Measurements from ENCODE around the gene RUNX2.
"Not testable (repeated sequence)": the region's sequence is repeated elsewhere in the genome, so short reads cannot be mapped to it uniquely, and the experiment has no call there.

Gene RUNX2

DNA sequence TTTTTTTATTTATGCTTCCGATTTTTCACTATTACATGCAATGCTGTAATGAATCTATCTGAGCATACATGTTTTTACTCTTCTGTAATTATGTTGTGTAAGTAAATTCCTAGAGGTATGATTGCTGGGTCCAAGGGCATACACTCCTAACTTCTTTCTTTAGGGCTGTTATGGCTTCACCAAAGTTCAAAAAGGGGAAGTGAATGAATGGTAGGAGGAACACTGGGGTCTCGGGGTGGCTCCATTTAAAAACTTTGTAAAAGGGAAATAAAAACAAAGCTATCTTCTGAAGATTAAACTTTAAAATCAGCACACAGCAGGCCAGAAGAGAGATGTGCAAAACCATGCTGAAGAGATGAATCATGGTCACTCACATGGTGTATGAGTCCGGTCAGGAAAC lies 338.7 kb downstream of the RUNX2 start:
- no peak for DNase-seq (ENCODE audit: low read depth in 2 of 2, low spot score in 1 of 2)

DNA sequence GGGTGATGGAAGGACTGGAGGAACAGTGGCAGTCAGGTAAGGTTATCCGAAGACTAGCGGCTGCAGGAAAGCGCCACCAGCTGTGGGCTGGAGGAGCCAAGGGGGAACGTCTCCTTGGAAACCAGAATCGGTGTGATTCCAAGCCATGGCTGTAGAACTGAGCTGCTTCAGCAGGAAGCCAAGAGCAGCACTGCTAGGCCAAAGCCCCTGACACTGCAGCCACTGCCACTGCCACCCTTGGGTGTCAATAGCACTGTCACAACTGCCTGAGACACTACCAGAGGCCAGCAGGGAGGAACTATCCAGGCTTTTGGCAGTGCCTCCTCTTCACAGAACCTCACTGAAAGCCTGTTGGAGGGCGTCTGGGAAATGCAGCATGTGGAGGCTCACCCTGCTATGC lies 339.2 kb downstream of the RUNX2 start:
- no peak for DNase-seq (ENCODE audit: low read depth in 2 of 2, low spot score in 1 of 2)

DNA sequence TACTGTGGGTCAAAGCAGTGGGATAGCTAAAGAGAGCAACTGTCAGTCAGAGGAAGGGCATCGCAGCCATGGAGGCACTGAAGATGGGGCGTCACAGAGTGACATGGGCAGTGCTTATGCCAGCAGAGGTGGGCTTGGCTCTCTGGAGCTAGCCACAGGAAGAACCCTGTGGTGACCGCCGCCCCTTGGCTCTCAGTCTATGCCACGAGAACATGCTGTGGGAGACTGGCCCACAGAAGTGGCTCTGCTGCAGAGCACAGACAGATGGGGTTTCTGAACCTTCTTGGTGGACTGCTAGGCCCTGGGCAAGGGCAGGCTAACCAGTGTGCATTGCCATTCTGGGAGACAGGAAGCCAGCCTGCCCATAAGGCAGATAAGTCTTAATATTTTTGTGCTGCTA lies 339.6 kb downstream of the RUNX2 start:
- DNase-seq (ENCODE audit: low read depth in 2 of 2, low spot score in 1 of 2), result no peak

DNA sequence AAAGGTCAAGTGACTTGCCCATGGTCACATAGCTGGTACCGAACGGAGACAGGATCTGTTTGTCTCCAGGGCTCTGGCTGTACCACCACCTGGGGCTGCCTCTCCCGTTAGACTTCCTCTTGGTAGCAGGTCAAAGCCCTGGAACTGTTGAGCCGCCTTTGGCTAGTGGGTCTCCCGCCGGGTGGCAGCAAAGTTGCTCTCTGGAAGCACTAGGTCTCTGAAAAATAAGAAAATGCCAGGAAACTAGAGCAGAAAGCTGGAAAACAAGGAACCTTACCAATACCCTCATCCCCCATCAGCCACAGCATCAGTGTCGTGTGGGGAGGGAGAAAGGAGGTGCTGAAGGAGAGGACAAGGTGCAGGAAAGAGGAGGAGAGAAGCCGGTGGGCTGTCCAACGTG lies 340.6 kb downstream of the RUNX2 start:
- DNase-seq (ENCODE audit: low read depth in 2 of 2, low spot score in 1 of 2), result no peak

DNA sequence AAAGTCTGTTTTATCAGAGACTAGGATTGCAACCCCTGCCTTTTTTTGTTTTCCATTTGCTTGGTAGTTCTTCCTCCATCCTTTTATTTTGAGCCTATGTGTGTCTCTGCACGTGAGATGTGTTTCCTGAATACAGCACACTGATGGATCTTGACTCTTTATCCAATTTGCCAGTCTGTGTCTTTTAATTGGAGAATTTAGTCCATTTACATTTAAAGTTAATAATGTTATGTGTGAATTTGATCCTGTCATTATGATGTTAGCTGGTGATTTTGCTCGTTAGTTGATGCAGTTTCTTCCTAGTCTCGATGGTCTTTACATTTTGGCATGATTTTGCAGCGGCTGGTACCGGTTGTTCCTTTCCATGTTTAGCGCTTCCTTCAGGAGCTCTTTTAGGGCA lies 345.0 kb downstream of the RUNX2 start:
- DNase-seq (ENCODE audit: low read depth in 2 of 2, low spot score in 1 of 2), result not testable (repeated sequence)

DNA sequence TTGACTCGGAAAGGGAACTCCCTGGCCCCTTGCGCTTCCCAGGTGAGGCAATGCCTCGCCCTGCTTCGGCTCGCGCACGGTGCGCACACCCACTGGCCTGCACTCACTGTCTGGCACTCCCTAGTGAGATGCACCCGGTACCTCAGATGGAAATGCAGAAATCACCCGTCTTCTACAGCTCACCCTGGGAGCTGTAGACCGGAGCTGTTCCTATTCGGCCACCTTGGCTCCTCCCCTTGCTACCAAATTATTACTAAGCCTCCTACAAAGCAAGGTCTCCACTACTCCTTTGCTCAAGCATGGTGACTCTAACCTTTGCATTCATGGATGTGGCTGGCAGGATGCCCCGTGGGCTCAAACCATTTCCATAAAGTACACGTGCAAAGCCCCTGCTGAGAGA lies 347.0 kb downstream of the RUNX2 start:
- not testable (repeated sequence) for DNase-seq (ENCODE audit: low read depth in 2 of 2, low spot score in 1 of 2)

DNA sequence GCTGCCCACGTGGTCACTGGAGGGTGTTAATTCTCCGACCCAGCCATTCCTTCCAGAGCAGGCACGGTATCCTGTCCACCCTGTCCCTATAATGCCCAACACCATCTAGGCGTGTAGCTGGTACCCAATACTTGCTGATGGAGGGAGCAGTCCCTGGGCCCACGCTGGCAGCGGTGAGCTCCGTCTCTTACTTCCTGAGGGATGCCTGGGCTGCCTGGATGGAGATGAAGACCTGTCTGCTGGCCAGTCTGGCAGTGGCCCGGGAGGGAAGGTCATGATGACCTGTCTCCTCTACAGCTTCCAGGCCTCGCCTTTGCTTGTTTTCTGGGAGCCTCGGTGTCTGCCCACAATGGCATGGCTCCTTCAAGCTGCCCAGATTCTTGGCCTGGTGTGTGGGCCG lies 347.5 kb downstream of the RUNX2 start:
- DNase-seq (ENCODE audit: low read depth in 2 of 2, low spot score in 1 of 2), result no peak

DNA sequence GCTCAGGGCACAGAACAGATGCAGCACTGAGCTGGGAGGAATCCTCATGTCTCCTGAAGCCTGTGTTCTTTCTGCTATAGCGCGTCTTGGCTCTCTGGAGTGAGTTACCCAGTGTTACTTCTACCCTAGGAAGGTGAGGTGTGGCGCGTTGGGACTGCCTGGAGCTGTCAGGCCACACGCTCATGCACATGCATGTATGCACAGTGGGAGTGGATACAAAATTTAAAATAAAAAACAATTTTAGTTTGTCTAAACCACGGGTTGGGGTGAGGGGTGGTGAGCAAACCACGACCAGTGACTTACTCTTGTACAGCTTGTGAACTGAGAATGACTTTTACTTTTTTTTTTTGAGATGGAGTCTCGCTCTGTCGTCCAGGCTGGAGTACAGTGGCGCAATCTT lies 348.2 kb downstream of the RUNX2 start:
- no peak for DNase-seq (ENCODE audit: low read depth in 2 of 2, low spot score in 1 of 2)

DNA sequence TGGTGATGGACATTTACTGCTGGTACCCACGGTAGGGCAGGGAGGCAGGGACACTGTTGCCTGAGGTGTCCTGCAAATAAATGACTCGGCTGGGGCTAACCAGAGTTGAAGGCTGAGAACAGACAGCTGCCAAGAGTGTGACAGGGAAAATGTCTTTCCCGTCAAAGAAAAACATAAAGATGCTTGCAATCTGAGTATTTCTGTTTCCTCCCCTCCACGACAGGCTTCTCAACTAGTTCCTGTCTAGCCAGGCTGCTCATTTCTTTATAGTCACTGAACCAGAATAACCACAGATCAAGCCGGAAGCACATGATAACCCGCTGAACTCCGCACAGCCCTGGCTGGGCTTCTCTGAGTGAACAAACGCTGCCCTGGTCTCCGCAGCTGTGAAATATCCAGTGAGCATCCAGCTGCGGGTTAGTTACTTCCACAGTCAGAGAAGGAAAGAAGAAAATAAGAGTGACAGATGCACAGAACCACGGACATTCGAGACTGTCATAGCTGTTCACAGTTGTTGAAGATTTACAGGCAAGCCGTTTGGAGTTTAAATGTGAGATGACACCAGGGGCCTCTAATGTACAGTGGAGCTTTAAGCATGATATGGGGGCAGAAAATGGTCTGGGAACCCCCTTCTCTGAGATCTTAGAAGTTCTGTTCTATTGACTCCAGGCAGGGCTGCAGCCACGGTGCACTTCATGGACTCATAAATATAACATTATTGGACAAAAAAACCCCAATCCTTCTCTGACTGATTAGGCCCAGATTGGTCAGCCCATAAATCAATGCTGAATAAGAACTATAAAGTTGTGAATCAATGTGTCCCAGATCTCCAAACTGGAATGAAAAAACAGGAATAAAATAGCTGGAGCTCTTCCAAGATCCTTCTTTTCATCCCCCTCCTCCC lies 349.5 kb downstream of the RUNX2 start:
- peak; percentile 6 for DNase-seq (ENCODE audit: low read depth in 2 of 2, low spot score in 1 of 2)

DNA sequence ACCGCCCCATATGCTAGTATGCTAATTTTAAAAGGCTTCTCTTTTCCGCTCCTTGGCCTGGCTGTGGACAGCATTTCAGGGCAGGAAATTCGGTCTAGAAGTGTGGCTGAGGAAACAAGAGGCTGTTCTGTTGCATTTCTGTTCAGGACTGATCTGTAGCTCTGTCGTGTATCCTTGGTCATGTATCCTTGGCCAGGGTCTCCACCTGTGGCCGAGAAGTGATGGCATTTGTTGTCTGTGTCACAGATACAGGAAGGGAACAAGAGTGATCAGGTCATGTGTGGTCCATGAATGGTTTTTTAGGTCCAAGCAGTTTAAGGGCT lies 350.1 kb downstream of the RUNX2 start:
- DNase-seq (ENCODE audit: low read depth in 2 of 2, low spot score in 1 of 2), result no peak

DNA sequence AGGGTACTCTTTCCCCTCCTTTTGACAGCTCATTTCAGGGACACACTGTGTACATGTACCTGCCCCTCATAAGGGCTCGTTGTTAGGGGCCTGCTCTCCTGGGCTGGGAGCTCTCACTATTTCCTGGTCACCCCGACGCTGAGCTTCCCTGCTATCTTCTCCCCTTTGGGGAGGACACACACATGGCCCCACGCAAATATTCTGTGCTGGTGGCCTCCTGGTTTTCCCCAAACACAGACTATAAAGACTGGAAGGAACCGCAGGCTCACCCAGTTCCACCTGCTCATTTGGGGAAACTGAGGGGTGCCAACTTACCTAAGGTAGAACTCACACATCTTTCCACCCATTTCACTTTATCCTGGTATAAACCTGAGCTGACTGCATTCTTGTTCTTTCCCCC lies 351.0 kb downstream of the RUNX2 start:
- no peak for DNase-seq (ENCODE audit: low read depth in 2 of 2, low spot score in 1 of 2)

DNA sequence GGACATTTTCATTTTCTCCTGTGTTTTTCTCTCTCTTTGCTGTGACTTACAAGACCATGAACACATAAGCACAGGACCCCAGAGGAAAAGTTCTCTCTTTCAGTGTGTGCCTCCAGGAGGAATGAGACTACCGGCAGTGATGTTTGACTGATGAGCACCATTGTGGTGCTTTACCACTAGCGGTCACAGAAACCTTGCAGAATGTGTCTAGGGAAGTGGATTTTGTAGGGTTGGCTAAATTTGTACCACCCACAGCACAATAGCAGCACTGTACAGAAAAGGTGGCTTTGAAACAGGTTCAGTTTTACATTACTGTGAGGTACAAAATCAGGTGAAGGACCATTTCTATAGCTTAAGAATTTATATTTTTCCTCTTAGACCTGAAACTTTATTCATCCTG lies 351.5 kb downstream of the RUNX2 start:
- DNase-seq (ENCODE audit: low read depth in 2 of 2, low spot score in 1 of 2), result no peak

DNA sequence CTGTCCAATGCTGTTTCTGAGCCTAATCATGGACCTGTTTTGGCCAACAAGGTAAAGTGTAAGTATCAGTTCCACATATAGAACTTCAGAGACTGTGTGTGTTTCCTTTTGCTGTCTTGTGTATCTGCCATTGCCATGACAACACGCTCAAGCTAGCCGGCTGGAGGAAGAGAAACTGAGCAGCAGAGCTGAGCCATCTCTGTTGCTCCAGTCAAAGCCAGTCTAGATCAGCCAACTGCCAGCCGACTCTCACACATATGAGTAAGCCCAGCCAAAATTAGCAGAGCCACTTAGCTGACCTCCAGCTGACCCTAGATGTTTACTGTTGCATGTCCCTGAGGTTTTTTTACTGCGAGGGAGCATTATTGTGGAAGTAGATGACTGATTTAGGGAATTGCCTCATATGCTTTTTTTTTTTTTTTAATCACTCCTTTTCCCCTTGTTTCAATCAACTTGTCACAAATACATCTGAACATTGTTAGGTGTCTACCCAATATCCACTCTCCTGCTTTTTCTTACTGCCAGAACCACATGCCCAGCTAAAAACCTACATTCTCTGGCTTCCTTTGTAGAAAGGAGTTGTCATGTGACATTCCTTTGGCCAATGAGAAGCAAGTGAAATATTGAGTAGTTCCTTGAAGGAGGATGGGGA lies 353.9 kb downstream of the RUNX2 start:
- DNase-seq (ENCODE audit: low read depth in 2 of 2, low spot score in 1 of 2), result no peak

DNA sequence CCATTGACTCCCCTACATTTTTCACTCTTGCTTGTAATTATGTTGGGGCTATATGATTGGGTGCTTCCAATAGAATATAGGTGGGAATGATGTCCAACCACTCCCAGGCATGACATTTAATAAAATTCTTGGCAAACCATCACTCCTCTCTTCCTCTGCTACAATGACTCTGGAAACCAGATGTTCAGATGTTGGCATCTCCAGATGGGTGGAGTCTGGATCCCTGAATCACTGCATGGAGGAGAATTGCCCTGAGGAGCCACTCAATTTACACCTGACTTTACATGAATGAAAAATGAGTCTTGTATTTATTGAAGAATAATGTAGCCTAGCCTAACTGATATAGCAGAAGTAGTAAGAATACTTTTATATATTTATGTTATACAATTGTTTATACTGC lies 356.3 kb downstream of the RUNX2 start:
- DNase-seq (ENCODE audit: low read depth in 2 of 2, low spot score in 1 of 2), result no peak

DNA sequence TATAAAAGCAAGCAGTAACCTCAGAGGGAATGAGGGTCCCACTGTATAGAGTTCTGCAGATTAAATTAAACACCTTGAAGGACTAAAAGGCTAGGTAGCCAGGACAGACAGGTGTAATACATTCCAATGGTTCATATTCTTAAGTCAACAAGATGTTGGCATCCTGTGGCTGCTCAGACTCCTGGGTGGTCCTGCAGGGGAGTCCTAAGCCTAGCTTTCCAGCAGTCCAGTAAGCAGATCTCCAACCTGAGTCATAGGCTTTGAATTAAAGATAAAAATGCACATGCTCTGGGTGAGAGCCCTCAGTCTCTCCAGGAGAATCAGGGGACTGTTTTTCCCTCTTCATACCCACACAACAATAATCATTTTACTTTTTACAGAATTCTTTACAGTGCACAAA lies 356.9 kb downstream of the RUNX2 start:
- DNase-seq (ENCODE audit: low read depth in 2 of 2, low spot score in 1 of 2), result no peak

DNA sequence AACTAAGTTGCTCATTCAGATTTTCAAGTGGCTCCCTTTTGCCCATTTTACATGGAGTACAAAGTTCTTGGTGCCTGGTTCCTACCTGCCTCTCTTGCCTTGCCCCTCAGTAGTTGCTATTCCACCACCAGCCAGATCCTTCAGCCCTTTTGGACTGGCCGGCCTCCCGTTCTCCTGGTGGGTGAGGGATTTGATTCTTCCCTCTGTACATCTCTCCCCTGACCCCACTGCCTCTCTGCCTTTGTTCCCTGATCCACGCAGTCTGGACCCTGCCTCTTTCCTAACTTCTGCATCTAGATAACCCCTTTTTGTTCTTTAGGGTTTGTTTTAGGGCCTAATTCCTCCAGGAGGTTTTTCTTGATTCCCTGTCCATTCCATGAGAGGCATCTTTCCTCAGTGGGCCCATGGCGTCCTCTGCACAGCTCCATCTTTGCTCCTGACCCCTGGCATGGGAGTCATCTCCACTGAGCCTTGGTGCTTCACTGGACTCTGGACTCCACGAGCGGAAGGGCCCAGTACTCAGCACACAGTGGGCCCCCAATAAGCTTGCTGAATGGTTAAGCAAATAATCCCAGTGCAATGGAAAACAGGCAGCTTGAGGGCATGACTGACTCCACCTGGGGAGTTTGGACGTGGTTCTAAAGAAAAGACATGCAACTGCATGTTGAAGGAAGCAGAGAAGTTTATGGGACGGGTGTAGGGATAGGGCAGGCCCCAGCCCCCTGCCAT lies 358.9 kb downstream of the RUNX2 start:
- no peak for DNase-seq (ENCODE audit: low read depth in 2 of 2, low spot score in 1 of 2)

DNA sequence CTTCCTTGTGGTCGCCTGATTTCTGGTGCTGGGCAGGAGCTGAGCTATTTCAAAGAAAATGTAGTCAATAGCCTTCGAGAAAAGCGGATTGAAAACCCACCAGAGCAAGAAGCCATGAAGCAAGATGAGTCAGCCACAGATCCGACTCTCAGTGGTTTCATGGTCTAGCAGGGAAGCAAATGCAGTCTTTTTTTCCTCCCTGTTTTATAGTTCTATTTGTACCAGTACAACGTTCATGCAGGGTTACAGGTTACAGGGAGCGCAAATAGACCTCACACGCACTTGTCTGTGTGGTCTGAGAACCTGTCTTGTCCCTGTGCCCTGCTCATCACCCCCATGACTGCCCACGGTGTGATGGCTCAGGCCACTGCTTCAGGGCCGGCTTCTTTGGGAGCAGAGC lies 359.4 kb downstream of the RUNX2 start:
- DNase-seq (ENCODE audit: low read depth in 2 of 2, low spot score in 1 of 2), result no peak

DNA sequence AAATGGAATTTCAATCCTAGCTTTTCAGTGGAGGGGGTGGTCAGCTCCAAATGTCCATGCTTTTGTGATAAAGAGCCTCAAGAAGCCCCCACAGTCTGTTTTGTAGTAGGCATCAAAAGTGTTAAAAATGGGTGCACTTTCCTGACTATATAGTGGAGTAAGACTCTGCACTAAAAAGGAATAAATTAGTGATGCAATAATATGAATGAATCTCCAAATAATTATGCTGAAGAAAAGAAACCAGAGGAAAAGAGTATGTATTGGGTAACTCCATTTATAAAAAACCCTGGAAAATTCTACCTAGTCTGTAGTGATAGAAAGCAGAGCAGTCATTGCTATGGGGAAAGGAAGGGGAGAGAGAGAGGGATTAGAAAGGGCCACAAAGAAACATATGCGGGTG lies 360.1 kb downstream of the RUNX2 start:
- DNase-seq (ENCODE audit: low read depth in 2 of 2, low spot score in 1 of 2), result no peak

DNA sequence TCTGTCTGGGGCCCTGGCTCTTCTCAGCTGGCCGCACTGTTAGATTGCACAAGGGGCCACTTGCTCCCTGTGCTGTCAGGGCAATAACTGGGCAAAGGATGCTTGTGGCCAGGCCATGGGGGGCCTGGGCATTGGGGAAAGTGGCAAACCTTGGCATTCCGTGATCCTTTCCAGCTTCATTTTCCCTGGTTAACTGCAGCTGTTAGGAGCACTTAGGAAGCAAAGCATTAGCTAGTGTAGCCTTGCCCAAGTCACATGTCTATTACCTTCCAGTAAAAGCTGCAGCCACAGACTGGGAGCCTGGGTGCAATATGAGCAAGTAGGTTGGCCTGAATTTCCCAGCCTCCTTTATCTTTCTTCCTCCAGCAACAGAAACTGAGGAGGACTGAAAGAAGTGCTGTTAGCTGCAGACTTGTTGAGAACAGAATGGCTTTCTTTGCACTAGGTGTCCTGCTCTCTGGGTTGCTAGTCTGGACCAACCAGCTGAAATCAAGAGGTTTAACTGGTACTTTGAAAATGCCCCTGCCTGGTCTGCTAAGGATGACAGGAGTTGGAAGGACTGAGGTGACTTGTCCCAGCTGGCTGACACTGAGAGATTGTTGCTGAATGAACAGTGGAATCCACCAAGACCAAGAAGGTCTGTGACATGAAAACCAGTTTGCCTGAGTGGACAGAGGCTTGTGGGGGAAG lies 361.9 kb downstream of the RUNX2 start:
- DNase-seq (ENCODE audit: low read depth in 2 of 2, low spot score in 1 of 2), result no peak

DNA sequence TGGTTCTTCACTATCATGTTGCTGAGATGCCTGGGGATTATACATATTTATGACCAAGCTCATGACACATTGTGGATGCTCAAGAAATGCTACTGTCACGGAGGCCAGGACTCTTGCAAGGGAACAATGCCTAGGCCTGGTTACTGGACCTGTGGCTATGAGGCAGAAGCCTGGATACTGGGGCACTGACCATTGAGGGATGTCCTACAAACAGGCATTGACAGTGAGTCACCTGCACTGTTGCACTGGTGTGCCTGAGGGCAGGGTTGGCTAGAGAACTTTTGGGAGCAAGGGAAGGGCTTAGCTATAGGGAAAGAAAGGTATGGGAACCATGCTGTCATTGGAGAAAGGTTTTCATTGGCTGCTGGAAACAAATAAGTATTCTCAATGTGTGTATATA lies 362.7 kb downstream of the RUNX2 start:
- DNase-seq (ENCODE audit: low read depth in 2 of 2, low spot score in 1 of 2), result no peak

DNA sequence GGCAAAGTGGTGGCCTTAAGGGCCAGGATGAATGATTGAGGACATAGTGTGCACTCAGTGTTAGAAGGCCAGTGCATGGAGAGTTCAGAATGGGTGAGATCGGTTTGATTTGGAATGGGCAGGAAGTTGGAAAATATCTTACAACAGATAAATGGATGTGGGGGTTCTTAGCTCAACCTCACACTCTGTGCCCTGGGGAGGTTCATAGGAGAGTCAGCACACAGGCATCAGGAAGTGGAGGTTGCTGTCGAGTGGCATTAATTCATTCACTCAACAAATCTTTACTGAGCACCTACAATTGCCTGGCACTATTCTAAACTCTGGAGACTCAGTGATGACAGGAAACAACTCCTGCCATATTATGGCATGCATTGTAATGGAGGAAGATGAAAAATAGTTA lies 363.3 kb downstream of the RUNX2 start:
- no peak for DNase-seq (ENCODE audit: low read depth in 2 of 2, low spot score in 1 of 2)

DNA sequence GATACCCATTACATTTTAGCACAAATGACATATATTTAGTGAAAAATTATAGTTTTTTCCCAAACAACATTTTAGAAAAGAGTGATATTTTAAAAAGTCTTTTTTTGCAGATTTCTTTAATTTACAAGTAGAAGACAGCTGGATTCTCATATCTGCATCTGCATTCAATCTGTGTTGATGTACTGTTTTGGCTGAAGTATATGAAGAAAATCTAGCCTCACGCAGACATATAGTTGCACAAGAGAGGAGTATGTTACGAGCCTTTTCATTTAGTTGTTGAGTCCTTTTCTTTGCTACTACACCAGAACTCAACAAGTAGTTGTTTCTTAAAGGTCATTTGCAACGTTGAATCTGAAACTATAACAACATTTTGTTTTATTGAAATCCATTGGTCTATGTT lies 363.9 kb downstream of the RUNX2 start:
- DNase-seq (ENCODE audit: low read depth in 2 of 2, low spot score in 1 of 2), result no peak

All from stimulated activated CD8-positive, alpha-beta memory T cell treated with anti-CD3 and anti-CD28 coated beads, Interleukin-4, amount 100 ng/mL, for 4 hours (primary cell).